SK-N-SH treated with all-trans-retinoic acid at 6 μM for 48 hours (cell line): Measurements from ENCODE around the gene C22orf15.

Experiments
- CREB5 ChIP-seq: fragments of 250-450 bp; sonication (Bioruptor Pico); IDR thresholded peaks from 2 replicates; pipeline ENCODE4 v1.5.1; 2020; ENCODE audit warnings: low read depth, mild to moderate bottlenecking, moderate library complexity
- ZNF565 ChIP-seq: fragments of 450-650 bp; formaldehyde crosslinking; conservative IDR thresholded peaks from 2 replicates; pipeline ENCODE4 v1.5.0; 2020; ENCODE audit warnings: low read depth, mild to moderate bottlenecking, moderate library complexity

- TF ChIP-seq ZNF565 (CRISPR knock-in tag): no peak
- no peak for TF ChIP-seq CREB5 (CRISPR knock-in tag)
Observed at GRCh38 chr22:23786261-23786710, 23.5 kb downstream of the C22orf15 start.
